ENCODE measurements around the gene EIF4A3.

The EIF4A3 gene

GRCh38 chr17:80191192-80191591 is 44.3 kb upstream of the EIF4A3 start:
- ChIA-PET CTCF (interaction anchor here (0.6 kb wide), 1 partner anchor 9 kb away, joined by 4 read pairs; no protein-coding TSS in a partner anchor), POLR2A (interaction anchor here (1.2 kb wide), 1 partner anchor 90 kb away, joined by 3 read pairs; the partner anchor contains the start of gene GAA)
- no peak for DNase-seq (ENCODE audit: extremely low spot score)
- TF ChIP-seq ZNF384 (IDR thresholded peaks at IDR 0.05) = no peak
- TF ChIP-seq BHLHE40 (IDR thresholded peaks at IDR 0.05; ENCODE audit: borderline replicate concordance) = no peak
- no peak for TF ChIP-seq FOXM1 (IDR thresholded peaks at IDR 0.05; ENCODE audit: borderline replicate concordance)
- no peak for TF ChIP-seq FOXA1 (IDR thresholded peaks at IDR 0.05)
- no peak for TF ChIP-seq PKNOX1 (IDR thresholded peaks at IDR 0.05)
- TF ChIP-seq HDGF (IDR thresholded peaks at IDR 0.05; ENCODE audit: borderline replicate concordance) = no peak
- no peak for TF ChIP-seq TARDBP (IDR thresholded peaks at IDR 0.05)
- no peak for TF ChIP-seq ARNT (IDR thresholded peaks at IDR 0.05)
- no peak for TF ChIP-seq L3MBTL2 (conservative IDR thresholded peaks at IDR 0.05)
- no peak for TF ChIP-seq NFRKB (IDR thresholded peaks at IDR 0.05)
- no peak for TF ChIP-seq SP1 (IDR thresholded peaks at IDR 0.05)
- TF ChIP-seq ELF4 (IDR thresholded peaks at IDR 0.05) = no peak
- no peak for TF ChIP-seq LEF1 (IDR thresholded peaks at IDR 0.05; ENCODE audit: borderline replicate concordance)

GRCh38 chr17:80190716-80191115 is 43.8 kb upstream of the EIF4A3 start:
- CTCF ChIA-PET = interaction anchor here (0.6 kb wide), 1 partner anchor 8 kb away, joined by 4 read pairs; no protein-coding TSS in a partner anchor
- no peak for TF ChIP-seq ELF4 (IDR thresholded peaks at IDR 0.05)
- TF ChIP-seq L3MBTL2 (conservative IDR thresholded peaks at IDR 0.05) = no peak
- TF ChIP-seq FOXA1 (IDR thresholded peaks at IDR 0.05) = no peak
- no peak for TF ChIP-seq PKNOX1 (IDR thresholded peaks at IDR 0.05)
- TF ChIP-seq LEF1 (IDR thresholded peaks at IDR 0.05; ENCODE audit: borderline replicate concordance) = no peak
- no peak for TF ChIP-seq SUZ12 (IDR thresholded peaks at IDR 0.05)
- TF ChIP-seq TARDBP (IDR thresholded peaks at IDR 0.05) = no peak
- TF ChIP-seq BHLHE40 (IDR thresholded peaks at IDR 0.05; ENCODE audit: borderline replicate concordance) = no peak
- TF ChIP-seq ARNT (IDR thresholded peaks at IDR 0.05) = no peak
- TF ChIP-seq HDGF (IDR thresholded peaks at IDR 0.05; ENCODE audit: borderline replicate concordance) = no peak
- no peak for TF ChIP-seq FOXK2 (IDR thresholded peaks at IDR 0.05)
- no peak for TF ChIP-seq FOXM1 (IDR thresholded peaks at IDR 0.05; ENCODE audit: borderline replicate concordance)
- no peak for TF ChIP-seq ZNF384 (IDR thresholded peaks at IDR 0.05)
- TF ChIP-seq NFRKB (IDR thresholded peaks at IDR 0.05) = no peak
- no peak for TF ChIP-seq CTBP1 (IDR thresholded peaks at IDR 0.05; ENCODE audit: borderline replicate concordance)
- TF ChIP-seq SP1 (IDR thresholded peaks at IDR 0.05) = no peak
- no peak for DNase-seq (ENCODE audit: extremely low spot score)
- POLR2A ChIA-PET = interaction anchor here (1.2 kb wide), 1 partner anchor 90 kb away, joined by 3 read pairs; the partner anchor contains the start of gene GAA

GRCh38 chr17:80189611-80190010 is 42.7 kb upstream of the EIF4A3 start:
- POLR2A ChIA-PET = no interaction called here

GRCh38 chr17:80187515-80187941 is 40.6 kb upstream of the EIF4A3 start:
- ChIA-PET CTCF (interaction anchor here (1.3 kb wide), 1 partner anchor 86 kb away, joined by 3 read pairs; the partner anchor contains the start of gene GAA), POLR2A (no interaction called here)
- TF ChIP-seq BHLHE40 (IDR thresholded peaks at IDR 0.05; ENCODE audit: borderline replicate concordance) (no peak), FOXM1 (IDR thresholded peaks at IDR 0.05; ENCODE audit: borderline replicate concordance) (no peak), CTBP1 (IDR thresholded peaks at IDR 0.05; ENCODE audit: borderline replicate concordance) (no peak), FOXA1 (IDR thresholded peaks at IDR 0.05) (no peak), ELF4 (IDR thresholded peaks at IDR 0.05) (no peak), L3MBTL2 (conservative IDR thresholded peaks at IDR 0.05) (no peak), ARNT (IDR thresholded peaks at IDR 0.05) (no peak), PKNOX1 (IDR thresholded peaks at IDR 0.05) (no peak), HDGF (IDR thresholded peaks at IDR 0.05; ENCODE audit: borderline replicate concordance) (no peak), NFRKB (IDR thresholded peaks at IDR 0.05) (no peak), LEF1 (IDR thresholded peaks at IDR 0.05; ENCODE audit: borderline replicate concordance) (no peak), SUZ12 (IDR thresholded peaks at IDR 0.05) (no peak), ZNF384 (IDR thresholded peaks at IDR 0.05) (no peak), SP1 (IDR thresholded peaks at IDR 0.05) (no peak), TARDBP (IDR thresholded peaks at IDR 0.05) (no peak), FOXK2 (IDR thresholded peaks at IDR 0.05) (no peak)

More at GRCh38 chr17:80189611-80190010, 42.7 kb upstream of the EIF4A3 start:
- TF ChIP-seq BHLHE40 (IDR thresholded peaks at IDR 0.05; ENCODE audit: borderline replicate concordance) (no peak), LEF1 (IDR thresholded peaks at IDR 0.05; ENCODE audit: borderline replicate concordance) (no peak), L3MBTL2 (conservative IDR thresholded peaks at IDR 0.05) (no peak), FOXK2 (IDR thresholded peaks at IDR 0.05) (no peak), CTBP1 (IDR thresholded peaks at IDR 0.05; ENCODE audit: borderline replicate concordance) (no peak), ELF4 (IDR thresholded peaks at IDR 0.05) (no peak), SUZ12 (IDR thresholded peaks at IDR 0.05) (no peak), PKNOX1 (IDR thresholded peaks at IDR 0.05) (no peak), NFRKB (IDR thresholded peaks at IDR 0.05) (no peak), FOXM1 (IDR thresholded peaks at IDR 0.05; ENCODE audit: borderline replicate concordance) (no peak), FOXA1 (IDR thresholded peaks at IDR 0.05) (no peak), TARDBP (IDR thresholded peaks at IDR 0.05) (no peak), ZNF384 (IDR thresholded peaks at IDR 0.05) (no peak), HDGF (IDR thresholded peaks at IDR 0.05; ENCODE audit: borderline replicate concordance) (no peak), SP1 (IDR thresholded peaks at IDR 0.05) (no peak), ARNT (IDR thresholded peaks at IDR 0.05) (no peak)
- no peak for DNase-seq (ENCODE audit: extremely low spot score)
- CTCF ChIA-PET = no interaction called here

GRCh38 chr17:80187090-80187489 is 40.2 kb upstream of the EIF4A3 start:
- CTCF ChIA-PET = no interaction called here
- DNase-seq (ENCODE audit: extremely low spot score) = no peak
- POLR2A ChIA-PET = no interaction called here

More at GRCh38 chr17:80187515-80187941, 40.6 kb upstream of the EIF4A3 start:
- no peak for DNase-seq (ENCODE audit: extremely low spot score)

More at GRCh38 chr17:80187090-80187489, 40.2 kb upstream of the EIF4A3 start:
- TF ChIP-seq ARNT (IDR thresholded peaks at IDR 0.05) = no peak
- no peak for TF ChIP-seq CTBP1 (IDR thresholded peaks at IDR 0.05; ENCODE audit: borderline replicate concordance)
- no peak for TF ChIP-seq BHLHE40 (IDR thresholded peaks at IDR 0.05; ENCODE audit: borderline replicate concordance)
- no peak for TF ChIP-seq FOXA1 (IDR thresholded peaks at IDR 0.05)
- no peak for TF ChIP-seq HDGF (IDR thresholded peaks at IDR 0.05; ENCODE audit: borderline replicate concordance)
- TF ChIP-seq FOXM1 (IDR thresholded peaks at IDR 0.05; ENCODE audit: borderline replicate concordance) = no peak
- no peak for TF ChIP-seq PKNOX1 (IDR thresholded peaks at IDR 0.05)
- no peak for TF ChIP-seq NFRKB (IDR thresholded peaks at IDR 0.05)
- no peak for TF ChIP-seq SUZ12 (IDR thresholded peaks at IDR 0.05)
- TF ChIP-seq TARDBP (IDR thresholded peaks at IDR 0.05) = no peak
- no peak for TF ChIP-seq ZNF384 (IDR thresholded peaks at IDR 0.05)
- TF ChIP-seq FOXK2 (IDR thresholded peaks at IDR 0.05) = no peak
- TF ChIP-seq SP1 (IDR thresholded peaks at IDR 0.05) = no peak
- TF ChIP-seq LEF1 (IDR thresholded peaks at IDR 0.05; ENCODE audit: borderline replicate concordance) = no peak
